LHCN-M2 (cell line): ENCODE results near the gene LRP5. TPM values are rescaled to one million over a fixed set of nuclear protein-coding genes. Genes with fewer than 3 reads are reported as not detected.

Experiments
- total RNA-seq: library from RNA; depleted of rRNA; stranded (reverse); fragments of >200 nt; gene quantifications from 2 replicates; pipeline ENCODE4 v1.2.3, GENCODE V29; 2014; rRNA removed

The LRP5 gene
- total RNA-seq, 1 experiment from 2014 or later, result 17.2 TPM

Other genes with a start within 250 kb of the LRP5 start
- 6.0 and 10.4 TPM in 2 replicates for gene CHKA, start 191.2 kb upstream of the LRP5 start, total RNA-seq
- 13.0 and 19.0 TPM in 2 replicates for gene KMT5B, start 99.3 kb upstream of the LRP5 start, total RNA-seq
- 58.2 and 66.7 TPM in 2 replicates for gene C11orf24, start 40.6 kb upstream of the LRP5 start, total RNA-seq
- gene PPP6R3, start 148.2 kb downstream of the LRP5 start, total RNA-seq, result 84.6 and 89.6 TPM in 2 replicates